ENCODE measurements around the gene LAMTOR2.

LAMTOR2 gene

GRCh38 chr1:156106624-156107488 lies 52.3 kb downstream of the LAMTOR2 start:
- H3K4me3 ChIP-seq (ENCODE audit: low read length) = no peak overlapping the region
- no peak for DNase-seq (ENCODE audit: low read depth)

DNA sequence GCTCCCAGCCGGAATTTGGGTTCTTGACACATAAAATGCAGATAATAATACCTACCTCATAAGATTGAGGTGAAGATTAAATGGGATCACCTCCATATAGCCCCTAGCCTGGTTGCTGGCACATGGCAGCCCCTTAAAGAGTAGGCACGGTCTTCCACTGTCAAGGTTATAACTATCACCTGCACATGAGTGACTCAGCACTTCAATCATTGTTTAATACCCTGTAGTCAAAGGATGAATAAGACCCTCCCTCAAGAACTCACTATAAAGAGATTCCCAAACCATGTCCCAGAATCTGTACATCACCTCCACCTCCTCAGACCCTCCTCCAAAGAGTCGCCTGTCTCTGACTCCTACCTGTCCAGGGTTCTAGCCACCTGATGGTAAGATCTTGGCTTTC lies 53.5 kb downstream of the LAMTOR2 start:
- TF ChIP-seq, protein P1, sequence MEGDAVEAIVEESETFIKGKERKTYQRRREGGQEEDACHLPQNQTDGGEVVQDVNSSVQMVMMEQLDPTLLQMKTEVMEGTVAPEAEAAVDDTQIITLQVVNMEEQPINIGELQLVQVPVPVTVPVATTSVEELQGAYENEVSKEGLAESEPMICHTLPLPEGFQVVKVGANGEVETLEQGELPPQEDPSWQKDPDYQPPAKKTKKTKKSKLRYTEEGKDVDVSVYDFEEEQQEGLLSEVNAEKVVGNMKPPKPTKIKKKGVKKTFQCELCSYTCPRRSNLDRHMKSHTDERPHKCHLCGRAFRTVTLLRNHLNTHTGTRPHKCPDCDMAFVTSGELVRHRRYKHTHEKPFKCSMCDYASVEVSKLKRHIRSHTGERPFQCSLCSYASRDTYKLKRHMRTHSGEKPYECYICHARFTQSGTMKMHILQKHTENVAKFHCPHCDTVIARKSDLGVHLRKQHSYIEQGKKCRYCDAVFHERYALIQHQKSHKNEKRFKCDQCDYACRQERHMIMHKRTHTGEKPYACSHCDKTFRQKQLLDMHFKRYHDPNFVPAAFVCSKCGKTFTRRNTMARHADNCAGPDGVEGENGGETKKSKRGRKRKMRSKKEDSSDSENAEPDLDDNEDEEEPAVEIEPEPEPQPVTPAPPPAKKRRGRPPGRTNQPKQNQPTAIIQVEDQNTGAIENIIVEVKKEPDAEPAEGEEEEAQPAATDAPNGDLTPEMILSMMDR (conservative IDR thresholded peaks at IDR 0.05; ENCODE audit: low read depth, low read length) = no peak
- DNase-seq (ENCODE audit: low read depth) = no peak
- no peak overlapping the region for H3K4me3 ChIP-seq (ENCODE audit: low read length)

More at GRCh38 chr1:156106624-156107488, 52.3 kb downstream of the LAMTOR2 start:
- TF ChIP-seq, protein P1 (conservative IDR thresholded peaks at IDR 0.05; ENCODE audit: low read depth, low read length) = no peak
